HG02884 (cell line): Measurements from ENCODE around the gene UBE2D3.

Experiments used
- ATAC-seq: cut with Tn5 transposase; IDR thresholded peaks from one replicate; pipeline ENCODE4 v1.9.1; 2021; ENCODE audit warnings: mild to moderate bottlenecking, moderate library complexity; ENCODE audit not compliant: unreplicated experiment

The UBE2D3 gene

DNA sequence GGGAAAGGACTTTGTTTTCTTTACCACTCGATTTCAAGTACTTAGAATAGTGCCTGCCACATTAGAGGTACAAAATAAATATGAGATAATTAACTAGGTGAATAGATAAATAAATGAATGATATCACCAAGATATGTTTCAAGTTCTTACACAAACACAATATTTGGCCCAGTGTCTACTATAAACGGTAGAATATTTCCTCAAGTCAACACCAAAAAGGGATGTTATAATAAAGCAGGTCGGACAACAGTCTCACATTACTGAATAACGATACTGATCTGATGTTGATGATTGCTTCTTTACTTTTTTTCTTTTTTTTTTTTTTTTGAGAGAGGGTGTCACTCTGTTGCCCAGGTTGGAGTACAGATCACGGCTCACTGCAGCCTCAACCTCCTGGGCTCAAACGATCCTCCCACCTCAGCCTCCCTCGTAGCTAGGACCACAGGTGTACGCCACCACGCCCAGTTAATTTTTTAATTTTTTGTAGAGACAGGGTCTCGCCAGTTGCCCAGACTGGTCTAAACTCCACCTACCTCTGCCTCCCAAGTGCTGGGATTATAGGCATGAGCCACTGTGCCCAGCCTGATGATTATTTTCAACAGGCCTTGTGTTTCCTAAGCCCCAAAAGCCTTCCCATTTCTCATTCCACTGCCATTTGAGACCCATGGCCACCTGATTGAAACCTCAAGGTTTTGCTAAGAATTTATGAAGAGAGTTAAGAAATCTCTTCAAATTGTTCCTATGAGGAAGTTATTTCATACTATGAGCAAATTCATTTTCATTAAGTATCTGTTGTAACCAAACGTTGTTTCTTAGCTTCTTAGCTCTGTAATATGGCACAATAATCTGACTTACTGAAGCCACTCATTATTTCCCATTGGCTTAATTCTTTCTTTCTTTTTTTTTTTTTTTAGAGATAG is 68.8 kb downstream of the UBE2D3 start:
- ATAC-seq: no peak

DNA sequence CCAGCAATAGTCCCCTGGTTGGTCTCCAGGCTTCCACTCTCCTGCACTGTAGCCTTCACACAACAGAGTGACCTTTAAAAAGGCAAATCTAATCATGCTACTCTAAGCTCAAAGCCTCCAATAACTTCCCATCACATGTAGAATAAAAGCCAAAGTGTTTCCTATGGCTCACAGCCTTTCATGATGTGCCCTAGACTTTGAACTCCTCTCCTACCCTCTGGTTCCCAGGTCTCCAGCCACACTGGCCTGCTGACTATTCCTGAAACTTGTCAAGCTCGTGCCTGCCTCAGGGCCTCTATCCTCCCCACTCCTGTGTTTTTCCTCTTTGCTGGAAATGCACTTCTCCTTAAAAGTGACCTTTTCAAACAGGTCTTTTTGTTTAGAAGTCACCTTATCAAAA is 69.7 kb downstream of the UBE2D3 start:
- no peak for ATAC-seq

DNA sequence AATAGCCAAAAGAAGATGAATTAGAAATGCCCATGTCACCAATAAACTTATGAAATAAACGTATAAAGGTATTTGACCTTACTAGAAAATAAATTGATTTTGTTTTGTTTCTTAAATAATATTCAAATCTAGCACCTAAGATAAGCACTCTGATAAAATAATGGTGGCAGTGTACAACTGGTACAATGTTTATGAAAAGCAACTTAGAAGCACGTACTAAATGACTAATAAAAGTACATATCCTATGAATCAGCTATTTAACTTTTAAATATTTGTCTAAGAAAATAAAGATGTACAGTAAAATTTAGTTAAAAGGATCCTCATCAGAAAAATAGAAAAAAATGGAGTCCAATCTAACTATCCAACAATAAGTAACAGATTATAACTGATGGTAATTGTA is 73.3 kb downstream of the UBE2D3 start:
- ATAC-seq: no peak

DNA sequence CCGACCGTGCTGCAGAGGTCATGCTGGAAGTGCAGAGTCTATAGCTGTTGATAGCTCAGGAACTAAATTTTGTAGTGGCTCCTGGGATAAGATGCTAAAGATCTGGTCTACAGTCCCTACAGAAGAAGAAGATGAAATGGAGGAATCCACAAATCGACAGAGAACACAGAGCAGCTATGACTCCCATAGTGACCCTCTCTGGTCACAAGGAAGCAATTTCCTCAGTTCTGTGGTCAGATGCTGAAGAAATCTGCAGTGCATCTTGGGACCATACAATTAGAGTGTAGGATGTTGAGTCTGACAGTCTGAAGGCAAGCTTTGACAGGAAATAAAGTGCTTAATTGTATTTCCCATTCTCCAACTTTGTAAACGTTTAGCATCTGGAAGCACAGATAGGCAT is 75.4 kb downstream of the UBE2D3 start:
- no peak for ATAC-seq
